ENCODE data around the gene ZSCAN9. TPM values are rescaled to one million over a fixed set of nuclear protein-coding genes. Genes with fewer than 3 reads are reported as not detected.

ZSCAN9 gene
- total and polyA plus RNA-seq, 2 of the 8 experiments (the other 6 are each of a cell fraction or from before 2014, with no cell fraction given): 10.8 to 13.6 TPM

DNA sequence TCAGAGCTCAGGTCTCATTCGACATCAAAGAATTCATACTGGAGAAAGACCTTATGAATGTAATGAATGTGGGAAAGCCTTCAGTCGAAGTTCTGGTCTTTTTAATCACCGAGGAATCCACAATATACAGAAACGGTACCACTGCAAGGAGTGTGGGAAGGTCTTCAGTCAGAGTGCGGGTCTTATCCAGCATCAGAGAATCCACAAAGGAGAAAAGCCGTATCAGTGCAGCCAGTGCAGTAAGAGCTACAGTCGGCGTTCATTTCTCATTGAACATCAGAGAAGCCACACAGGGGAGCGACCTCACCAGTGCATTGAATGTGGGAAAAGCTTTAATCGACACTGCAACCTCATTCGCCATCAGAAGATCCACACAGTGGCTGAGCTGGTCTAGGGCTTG, 7.7 kb downstream of the ZSCAN9 start (continued):
- TF ChIP-seq ATF3 (IDR thresholded peaks at IDR 0.05; ENCODE audit: insufficient read depth, low read depth, low read length) (no peak), KDM4A (IDR thresholded peaks at IDR 0.05; ENCODE audit: low read depth, low read length, severe bottlenecking) (no peak), E2F6 (IDR thresholded peaks at IDR 0.05) (no peak)

Measured in H1 (cell line).